ENCODE data around the gene EIF2A. TPM values are rescaled to one million over a fixed set of nuclear protein-coding genes. Genes with fewer than 3 reads are reported as not detected.
A peak's percentile ranks its signal among the peaks of the same experiment; 100 is the strongest.
"Not testable (repeated sequence)": the region's sequence is repeated elsewhere in the genome, so short reads cannot be mapped to it uniquely, and the experiment has no call there.

Gene EIF2A
- total RNA-seq: 100 to 1,000 TPM in 1 of 2 donors, 10 to 100 TPM in 1; 71.9 to 141 TPM

DNA sequence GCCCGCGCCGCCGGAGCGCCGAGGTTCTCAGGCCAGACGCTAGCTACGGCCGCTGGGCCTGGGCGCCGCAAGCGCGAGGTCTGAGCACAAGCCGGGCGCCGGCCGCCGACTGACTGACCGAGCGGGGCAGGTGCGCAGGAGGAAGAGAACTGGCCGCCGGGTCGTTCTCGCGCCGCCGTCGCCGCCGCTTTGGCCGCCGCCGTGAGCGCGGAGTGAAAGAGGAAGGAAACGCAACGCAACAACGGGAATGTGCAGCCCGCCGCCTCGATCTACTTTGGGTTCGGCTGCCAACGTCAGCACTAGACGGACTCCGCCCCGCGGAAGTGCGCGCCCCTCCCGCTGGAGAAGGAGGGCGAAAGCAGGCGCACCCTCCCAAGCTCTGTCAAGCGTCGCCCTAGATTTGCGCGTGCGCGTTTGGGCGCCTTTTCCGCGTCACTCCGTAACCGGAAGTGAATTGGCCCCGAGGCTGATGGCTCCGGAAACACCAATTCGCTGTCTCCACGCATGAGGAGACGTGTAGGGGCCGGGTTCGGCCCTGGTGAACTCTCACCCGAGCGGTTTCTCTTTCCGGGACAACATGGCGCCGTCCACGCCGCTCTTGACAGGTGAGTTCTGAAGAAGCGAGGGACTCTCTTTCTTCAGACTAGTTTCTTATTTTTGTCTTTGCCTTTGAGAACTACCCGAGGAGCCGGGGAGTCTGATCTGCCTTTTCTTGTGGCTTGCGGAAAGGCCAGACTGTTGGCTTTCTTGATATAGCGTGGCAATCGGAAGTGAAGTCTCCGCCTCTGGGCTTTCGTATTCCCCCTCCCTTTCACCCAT, at the start of gene EIF2A, which contains the start of gene SERP1:
EIF2A (plus strand) TSS at position 562 of the 819 bp plus-strand sequence; CDS start at position 578, 16 bp downstream.
SERP1 (minus strand) TSS at position 271 of the 819 bp plus-strand sequence. CDS start 361 bp downstream, outside the sequence.
- peak within 1 kb of the TSS; percentile 84 to 91 for H3K4me3 ChIP-seq
- no peaks in the 10 kb centered on the region for H3K36me3 ChIP-seq
- H3K27me3 ChIP-seq (replicated peaks; ENCODE audit: insufficient read depth): no peaks in the 10 kb centered on the region
- TF ChIP-seq POLR2AphosphoS5 (IDR thresholded peaks at IDR 0.05) (peak; percentile 100), POLR2A (IDR thresholded peaks at IDR 0.05) (peak; percentile 99)
- TF ChIP-seq, protein P1, sequence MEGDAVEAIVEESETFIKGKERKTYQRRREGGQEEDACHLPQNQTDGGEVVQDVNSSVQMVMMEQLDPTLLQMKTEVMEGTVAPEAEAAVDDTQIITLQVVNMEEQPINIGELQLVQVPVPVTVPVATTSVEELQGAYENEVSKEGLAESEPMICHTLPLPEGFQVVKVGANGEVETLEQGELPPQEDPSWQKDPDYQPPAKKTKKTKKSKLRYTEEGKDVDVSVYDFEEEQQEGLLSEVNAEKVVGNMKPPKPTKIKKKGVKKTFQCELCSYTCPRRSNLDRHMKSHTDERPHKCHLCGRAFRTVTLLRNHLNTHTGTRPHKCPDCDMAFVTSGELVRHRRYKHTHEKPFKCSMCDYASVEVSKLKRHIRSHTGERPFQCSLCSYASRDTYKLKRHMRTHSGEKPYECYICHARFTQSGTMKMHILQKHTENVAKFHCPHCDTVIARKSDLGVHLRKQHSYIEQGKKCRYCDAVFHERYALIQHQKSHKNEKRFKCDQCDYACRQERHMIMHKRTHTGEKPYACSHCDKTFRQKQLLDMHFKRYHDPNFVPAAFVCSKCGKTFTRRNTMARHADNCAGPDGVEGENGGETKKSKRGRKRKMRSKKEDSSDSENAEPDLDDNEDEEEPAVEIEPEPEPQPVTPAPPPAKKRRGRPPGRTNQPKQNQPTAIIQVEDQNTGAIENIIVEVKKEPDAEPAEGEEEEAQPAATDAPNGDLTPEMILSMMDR (IDR thresholded peaks at IDR 0.05): peak in 2 of 4 experiments; percentile 17 to 25
- no peaks in the 10 kb centered on the region for H3K9me3 ChIP-seq
- peaks cover 4% of the 10 kb centered on the region for H3K4me1 ChIP-seq (replicated peaks)
- peak within 1 kb of the TSS; percentile 95 to 98 for H3K27ac ChIP-seq
- peak; percentile 98 for DNase-seq (ENCODE audit: low spot score)
- WGBS: under 1% methylated on average over 49 of the region's 86 CpGs
- intact Hi-C loops (cut with DNase I): loop anchor here (5.0 kb wide), 3 partner anchors 56 to 216 kb away; partner anchors contain the start of genes ERICH6, SELENOT and SIAH2

DNA sequence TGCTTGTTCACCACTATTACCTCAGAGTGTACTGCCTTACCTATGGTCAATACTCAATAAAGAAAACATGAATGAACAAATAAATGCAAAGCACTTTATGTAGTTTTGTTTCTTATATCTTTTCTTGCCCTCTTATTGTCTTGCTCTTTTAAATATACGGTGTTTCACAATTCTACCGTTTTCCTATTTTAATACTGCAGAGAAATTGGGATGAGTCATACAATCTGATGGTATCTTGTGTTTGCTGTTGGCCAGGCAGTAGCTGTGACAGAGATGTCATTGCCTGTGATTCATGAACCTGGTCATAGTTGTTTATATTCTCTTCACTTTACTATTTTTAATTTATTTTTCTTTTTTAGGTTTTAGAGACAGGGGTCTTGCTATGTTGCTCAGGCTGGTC, 48.6 kb upstream of the EIF2A start:
- WGBS: 21% methylated on average over 2 of the region's 2 CpGs
- intact Hi-C loops (cut with DNase I): loop anchor here (5.0 to 10.0 kb wide), 3 partner anchors 211 to 533 kb away; no protein-coding TSS in a partner anchor
- TF ChIP-seq, protein P1 (IDR thresholded peaks at IDR 0.05): no peak
- no peak for TF ChIP-seq POLR2A (IDR thresholded peaks at IDR 0.05)
- no peak for TF ChIP-seq POLR2AphosphoS5 (IDR thresholded peaks at IDR 0.05)

DNA sequence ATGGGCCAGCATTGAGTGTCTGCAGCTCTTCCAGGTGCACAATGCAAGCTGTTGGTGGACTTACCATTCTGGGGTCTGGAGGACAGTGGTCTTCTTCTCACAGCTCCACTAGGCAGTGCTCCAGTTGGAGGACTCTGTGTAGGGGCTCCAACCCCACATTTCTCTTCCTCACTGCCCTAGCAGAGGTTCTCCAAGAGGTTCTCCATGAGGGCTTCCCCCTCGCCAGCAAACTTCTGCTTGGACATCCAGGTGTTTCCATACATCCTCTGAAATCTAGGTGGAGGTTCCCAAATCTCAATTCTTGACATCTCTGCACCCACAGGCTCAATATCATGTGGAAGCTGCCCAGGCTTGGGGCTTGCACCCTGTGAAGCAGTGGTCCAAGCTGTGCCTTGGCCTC, 45.6 kb upstream of the EIF2A start:
- H3K4me1 ChIP-seq (replicated peaks); H3K27ac ChIP-seq; H3K9me3 ChIP-seq; H3K36me3 ChIP-seq; DNase-seq (ENCODE audit: low spot score); H3K4me3 ChIP-seq; intact Hi-C loops (cut with DNase I); H3K27me3 ChIP-seq (replicated peaks; ENCODE audit: insufficient read depth): not testable (repeated sequence)
- 94% methylated on average over 1 of the region's 1 CpG for WGBS

More for the DNA sequence above, 48.6 kb upstream of the EIF2A start:
- Histone ChIP-seq H3K36me3 (no peaks in the 10 kb centered on the region), H3K9me3 (no peaks in the 10 kb centered on the region), H3K27ac (no peak overlapping the region), H3K27me3 (replicated peaks; ENCODE audit: insufficient read depth) (no peaks in the 10 kb centered on the region), H3K4me3 (no peak overlapping the region), H3K4me1 (replicated peaks) (no peaks in the 10 kb centered on the region)
- no peak for DNase-seq (ENCODE audit: low spot score)

DNA sequence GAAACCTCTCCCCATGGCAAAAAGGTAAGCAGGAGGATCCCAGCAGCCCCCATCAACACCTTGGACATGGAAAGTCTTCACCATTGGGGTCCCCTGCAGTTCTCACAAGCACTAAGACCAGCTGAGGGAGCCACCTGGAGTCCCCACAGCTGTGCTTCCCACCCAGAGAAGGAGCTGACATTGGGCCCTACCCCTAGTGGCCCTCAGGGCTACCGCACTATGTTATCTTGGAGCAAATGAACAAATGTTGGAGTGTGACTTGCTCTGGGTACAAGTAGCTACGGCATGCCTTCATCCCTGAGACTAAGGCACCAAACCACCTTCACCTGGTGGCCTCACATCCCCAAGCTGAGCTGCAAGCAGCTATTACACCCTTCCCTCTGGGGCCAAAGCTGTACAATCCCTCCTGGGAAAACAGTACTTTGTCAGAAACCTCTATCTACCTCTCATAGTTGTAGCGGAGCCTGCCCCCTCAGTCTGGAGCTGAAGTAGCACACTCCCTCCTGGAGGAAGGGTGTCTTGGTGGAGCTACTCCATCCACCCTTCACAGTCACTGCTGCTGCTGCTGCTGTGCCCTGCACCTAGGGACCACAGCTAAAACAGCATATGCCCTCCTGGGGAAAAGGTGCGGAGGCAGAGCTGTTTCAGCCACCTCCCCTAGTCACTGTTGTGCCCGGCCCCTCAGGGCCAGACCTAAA, 43.0 kb upstream of the EIF2A start:
- 89% methylated on average over 5 of the region's 5 CpGs for WGBS
- TF ChIP-seq POLR2A (IDR thresholded peaks at IDR 0.05) (no peak), POLR2AphosphoS5 (IDR thresholded peaks at IDR 0.05) (no peak)
- TF ChIP-seq, protein P1 (IDR thresholded peaks at IDR 0.05): no peak
- intact Hi-C loops (cut with DNase I): no loop called here

DNA sequence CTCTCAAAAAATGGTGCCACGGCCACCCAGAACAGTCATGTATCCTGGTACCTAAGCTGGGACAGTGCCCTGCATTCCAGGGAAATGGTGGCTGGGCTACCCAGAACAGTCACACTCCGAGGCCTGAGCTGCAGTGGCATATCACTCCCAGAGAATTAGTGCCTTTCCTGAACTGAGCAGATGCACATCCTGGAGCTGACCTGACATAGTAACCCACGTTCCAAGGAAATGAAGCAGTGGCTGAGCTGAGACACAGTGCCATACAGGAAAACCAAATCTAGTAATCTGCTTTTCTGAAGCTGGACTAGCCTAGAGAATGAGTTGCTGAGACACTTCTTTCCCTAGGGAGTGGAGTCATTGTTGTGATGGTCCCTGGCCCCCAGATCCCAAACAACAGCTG, 42.1 kb upstream of the EIF2A start:
- H3K27ac ChIP-seq: no peak overlapping the region
- no peaks in the 10 kb centered on the region for H3K4me1 ChIP-seq (replicated peaks)
- no peak overlapping the region for H3K4me3 ChIP-seq
- TF ChIP-seq POLR2A (IDR thresholded peaks at IDR 0.05) (no peak), POLR2AphosphoS5 (IDR thresholded peaks at IDR 0.05) (no peak)
- TF ChIP-seq, protein P1 (IDR thresholded peaks at IDR 0.05): no peak
- WGBS: 81% methylated on average over 3 of the region's 3 CpGs
- H3K9me3 ChIP-seq: no peaks in the 10 kb centered on the region
- no peaks in the 10 kb centered on the region for H3K36me3 ChIP-seq
- no peak for DNase-seq (ENCODE audit: low spot score)
- H3K27me3 ChIP-seq (replicated peaks; ENCODE audit: insufficient read depth): no peaks in the 10 kb centered on the region
- intact Hi-C loops (cut with DNase I): no loop called here

More for the DNA sequence above, 43.0 kb upstream of the EIF2A start:
- DNase-seq (ENCODE audit: low spot score): no peak
- no peaks in the 10 kb centered on the region for H3K27me3 ChIP-seq (replicated peaks; ENCODE audit: insufficient read depth)
- no peak overlapping the region for H3K4me3 ChIP-seq
- H3K27ac ChIP-seq: no peak overlapping the region
- no peaks in the 10 kb centered on the region for H3K9me3 ChIP-seq
- H3K4me1 ChIP-seq (replicated peaks): no peaks in the 10 kb centered on the region
- H3K36me3 ChIP-seq: no peaks in the 10 kb centered on the region
